Central memory CD8-positive, alpha-beta T cell (primary cell): ENCODE data around the gene EIF4E3.

Experiments
- ATAC-seq: fragments of 150-1000 bp; cut with Tn5 transposase; replicated peaks from 2 replicates; pipeline ENCODE4 v1.10.0; 2022; ENCODE audit warnings: mild to moderate bottlenecking, moderate FRiP score, moderate number of reproducible peaks; ENCODE audit not compliant: poor library complexity, severe bottlenecking; ENCODE audit errors: extremely low read depth
- DNase-seq, 2 donors: peaks; one replicate each; pipeline ENCODE4 v3.0.0; 2021; ENCODE audit warnings: low spot score in 2 of 2
- H3K27ac Mint-ChIP-seq: one replicate; pipeline ENCODE4 v1.8.0; 2022; ENCODE audit warnings: low read depth, mild to moderate bottlenecking, moderate library complexity, mixed read lengths
- H3K27me3 Mint-ChIP-seq: one replicate; pipeline ENCODE4 v1.8.0; 2022; ENCODE audit warnings: mixed read lengths
- H3K36me3 Mint-ChIP-seq: one replicate; pipeline ENCODE4 v1.8.0; 2022; ENCODE audit warnings: mild to moderate bottlenecking, moderate library complexity, mixed read lengths; ENCODE audit not compliant: insufficient read depth
- H3K4me1 Mint-ChIP-seq: one replicate; pipeline ENCODE4 v1.8.0; 2022; ENCODE audit warnings: mixed read lengths
- H3K4me3 Mint-ChIP-seq: one replicate; pipeline ENCODE4 v1.8.0; 2022; ENCODE audit warnings: mild to moderate bottlenecking, moderate library complexity, mixed read lengths
- H3K9me3 Mint-ChIP-seq: one replicate; pipeline ENCODE4 v1.8.0; 2022; ENCODE audit warnings: mixed read lengths

EIF4E3 gene

GRCh38 chr3:71718072-71718471 lies 7.1 kb downstream of the EIF4E3 start:
- DNase-seq = no peak
- H3K4me3 Mint-ChIP-seq = no peak overlapping the region
- H3K27me3 Mint-ChIP-seq = no peaks in the 10 kb centered on the region
- peaks cover 79% of the 10 kb centered on the region for H3K4me1 Mint-ChIP-seq
- H3K9me3 Mint-ChIP-seq = no peaks in the 10 kb centered on the region
- H3K36me3 Mint-ChIP-seq = peaks cover 5% of the 10 kb centered on the region
- H3K27ac Mint-ChIP-seq = peak overlapping the region; percentile 45
- peak; percentile 76 for ATAC-seq

DNA sequence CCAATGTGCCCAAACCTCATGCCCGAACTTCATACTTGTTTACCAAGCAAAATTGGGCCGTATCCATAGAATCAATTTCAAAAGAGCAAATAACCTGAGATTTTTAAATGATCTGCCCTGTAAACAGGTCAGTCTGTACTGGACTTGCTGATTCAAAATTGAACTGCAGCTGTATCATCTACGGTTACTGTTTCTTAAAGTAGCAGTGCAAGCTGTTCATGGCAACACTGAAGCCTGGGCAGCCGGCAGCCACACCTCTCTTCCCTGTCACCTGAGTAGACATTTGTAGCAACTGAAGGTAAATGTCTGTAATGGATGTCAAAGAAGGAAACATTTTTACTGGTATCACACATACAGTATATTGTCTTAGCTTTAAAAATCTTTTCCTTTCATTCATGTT lies 10.6 kb downstream of the EIF4E3 start:
- ATAC-seq = no peak
- DNase-seq = no peak
- H3K27ac Mint-ChIP-seq = no peak overlapping the region
- H3K27me3 Mint-ChIP-seq = no peaks in the 10 kb centered on the region
- no peaks in the 10 kb centered on the region for H3K9me3 Mint-ChIP-seq
- no peak overlapping the region for H3K4me3 Mint-ChIP-seq
- H3K4me1 Mint-ChIP-seq = peaks cover 71% of the 10 kb centered on the region
- H3K36me3 Mint-ChIP-seq = peaks cover 8% of the 10 kb centered on the region

- DNase-seq = no peak
- Mint-ChIP-seq H3K4me1 (peaks cover 56% of the 10 kb centered on the region), H3K36me3 (peaks cover 7% of the 10 kb centered on the region), H3K27ac (peak overlapping the region; percentile 88), H3K4me3 (peak overlapping the region; percentile 19), H3K9me3 (no peaks in the 10 kb centered on the region), H3K27me3 (no peaks in the 10 kb centered on the region)
- no peak for ATAC-seq
These were observed 12.2 kb downstream of the EIF4E3 start for GRCh38 chr3:71713041-71713440.

DNA sequence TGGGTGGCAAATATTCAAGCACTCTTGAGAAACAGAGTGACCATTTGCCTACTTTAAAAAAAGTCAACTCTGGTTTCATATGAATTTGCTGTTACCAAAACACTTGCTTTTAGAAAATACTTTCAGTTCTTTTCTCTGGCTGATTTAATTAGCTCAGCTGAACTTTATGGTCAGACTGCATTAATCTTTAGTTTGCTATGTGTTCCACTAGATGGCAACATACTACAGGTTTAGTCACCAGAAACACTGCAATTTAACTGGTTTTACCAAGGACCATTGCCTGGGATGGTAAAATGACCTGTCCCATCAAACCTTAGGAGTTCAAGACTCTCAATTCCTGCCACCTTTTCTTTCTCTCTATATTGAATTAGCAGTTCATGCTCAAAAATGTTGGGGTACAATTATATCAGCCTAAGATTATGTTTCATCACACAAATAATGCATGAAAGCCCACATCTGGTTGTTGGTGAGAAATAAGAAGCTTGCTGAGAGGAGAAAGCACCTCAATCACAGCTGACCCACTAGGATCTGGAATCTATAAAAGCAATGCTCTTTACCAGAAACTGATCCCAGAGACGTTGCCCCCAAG lies 14.2 kb downstream of the EIF4E3 start:
- H3K27me3 Mint-ChIP-seq = no peaks in the 10 kb centered on the region
- ATAC-seq = peak; percentile 28
- no peak overlapping the region for H3K4me3 Mint-ChIP-seq
- no peak for DNase-seq
- no peaks in the 10 kb centered on the region for H3K9me3 Mint-ChIP-seq
- peak overlapping the region; percentile 19 for H3K27ac Mint-ChIP-seq
- peaks cover 48% of the 10 kb centered on the region for H3K4me1 Mint-ChIP-seq
- peaks cover 10% of the 10 kb centered on the region for H3K36me3 Mint-ChIP-seq

DNA sequence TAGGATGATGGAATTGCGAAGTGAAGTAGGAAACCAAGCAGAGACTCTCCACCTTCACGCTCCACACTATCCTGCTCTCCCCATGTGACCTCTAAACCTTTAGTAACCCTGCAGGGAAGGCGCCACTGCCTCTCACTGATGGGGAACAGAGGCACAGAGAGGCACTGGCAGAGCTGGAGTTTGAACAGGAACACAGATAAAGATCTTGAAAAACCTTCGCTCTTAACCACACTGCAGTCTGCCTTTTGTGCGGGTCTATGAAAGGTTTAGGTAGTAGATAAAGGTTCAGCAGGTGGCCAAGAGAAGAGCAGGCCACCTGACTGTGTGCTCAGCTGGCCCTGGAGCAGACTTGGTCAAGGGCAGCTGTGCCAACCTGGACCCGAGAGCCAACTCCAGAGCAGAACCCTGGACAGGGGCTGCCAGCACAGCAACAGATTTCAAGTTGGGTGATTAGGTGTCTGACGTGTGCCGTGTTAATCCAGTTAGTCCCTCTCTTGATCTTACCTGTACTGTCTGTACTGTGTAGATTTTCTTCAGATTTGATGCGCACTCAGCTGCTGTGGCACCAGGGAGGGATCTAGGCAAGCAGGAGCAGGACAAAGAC lies 15.2 kb downstream of the EIF4E3 start:
- no peak overlapping the region for H3K4me3 Mint-ChIP-seq
- H3K36me3 Mint-ChIP-seq = peaks cover 14% of the 10 kb centered on the region
- no peak overlapping the region for H3K27ac Mint-ChIP-seq
- H3K4me1 Mint-ChIP-seq = peaks cover 52% of the 10 kb centered on the region
- no peaks in the 10 kb centered on the region for H3K9me3 Mint-ChIP-seq
- ATAC-seq (no peak), DNase-seq (no peak)
- H3K27me3 Mint-ChIP-seq = no peaks in the 10 kb centered on the region

GRCh38 chr3:71708476-71709105 lies 16.6 kb downstream of the EIF4E3 start:
- H3K9me3 Mint-ChIP-seq = no peaks in the 10 kb centered on the region
- no peaks in the 10 kb centered on the region for H3K27me3 Mint-ChIP-seq
- H3K4me1 Mint-ChIP-seq = peaks cover 53% of the 10 kb centered on the region
- H3K27ac Mint-ChIP-seq = no peak overlapping the region
- ATAC-seq = no peak
- peaks cover 20% of the 10 kb centered on the region for H3K36me3 Mint-ChIP-seq
- DNase-seq = no peak
- H3K4me3 Mint-ChIP-seq = no peak overlapping the region

DNA sequence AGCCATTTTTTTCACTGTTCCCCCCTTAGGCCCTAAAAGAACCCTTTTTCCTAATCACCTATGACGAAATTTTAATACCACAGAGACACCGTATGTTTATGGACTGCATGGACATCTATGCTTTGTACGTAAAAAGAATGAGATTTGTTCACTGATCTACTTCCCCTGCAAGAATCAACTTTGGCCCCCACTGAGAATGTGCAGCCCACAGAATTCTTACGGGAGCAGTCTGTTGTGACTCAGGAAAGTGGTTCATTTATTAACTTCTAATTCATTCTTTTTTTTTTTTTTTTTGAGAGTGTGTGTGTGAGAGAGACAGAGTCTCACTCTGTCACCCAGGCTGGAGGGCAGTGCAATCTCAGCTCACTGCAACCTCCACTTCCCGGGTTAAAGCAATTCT lies 17.6 kb downstream of the EIF4E3 start:
- DNase-seq (no peak), ATAC-seq (no peak)
- Mint-ChIP-seq H3K4me1 (peaks cover 46% of the 10 kb centered on the region), H3K9me3 (no peaks in the 10 kb centered on the region), H3K4me3 (no peak overlapping the region), H3K27ac (no peak overlapping the region), H3K27me3 (no peaks in the 10 kb centered on the region), H3K36me3 (peaks cover 20% of the 10 kb centered on the region)

GRCh38 chr3:71705681-71706080 lies 19.5 kb downstream of the EIF4E3 start:
- Mint-ChIP-seq H3K36me3 (peaks cover 25% of the 10 kb centered on the region), H3K27ac (no peak overlapping the region), H3K27me3 (no peaks in the 10 kb centered on the region), H3K4me1 (peaks cover 55% of the 10 kb centered on the region), H3K4me3 (no peak overlapping the region), H3K9me3 (no peaks in the 10 kb centered on the region)
- ATAC-seq (no peak), DNase-seq (no peak)

DNA sequence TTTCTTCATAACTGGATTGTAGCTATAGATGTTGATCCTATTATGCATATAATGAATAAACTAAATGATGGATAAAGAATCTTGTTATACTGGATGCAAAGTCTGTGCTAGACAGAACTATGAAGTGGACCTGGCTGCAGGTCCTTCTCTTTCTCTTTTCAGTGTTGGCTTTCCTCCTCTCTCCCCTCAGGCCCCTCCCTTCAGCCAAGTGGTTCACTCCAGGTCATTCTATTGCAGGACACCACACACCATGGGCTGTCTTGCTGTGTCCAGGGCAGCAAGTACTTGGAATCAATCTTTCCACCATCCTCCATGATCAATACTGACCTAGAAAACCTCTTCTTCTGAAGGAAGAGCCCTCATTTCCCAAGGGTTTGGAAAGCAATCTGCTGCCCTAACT lies 20.3 kb downstream of the EIF4E3 start:
- peak overlapping the region; percentile 80 for H3K27ac Mint-ChIP-seq
- ATAC-seq (no peak), DNase-seq (no peak)
- peaks cover 23% of the 10 kb centered on the region for H3K36me3 Mint-ChIP-seq
- no peaks in the 10 kb centered on the region for H3K9me3 Mint-ChIP-seq
- peaks cover 53% of the 10 kb centered on the region for H3K4me1 Mint-ChIP-seq
- no peak overlapping the region for H3K4me3 Mint-ChIP-seq
- H3K27me3 Mint-ChIP-seq = no peaks in the 10 kb centered on the region

GRCh38 chr3:71703797-71704196 lies 21.4 kb downstream of the EIF4E3 start:
- peak overlapping the region; percentile 80 for H3K27ac Mint-ChIP-seq
- ATAC-seq (no peak), DNase-seq (no peak)
- no peaks in the 10 kb centered on the region for H3K27me3 Mint-ChIP-seq
- H3K4me1 Mint-ChIP-seq = peaks cover 49% of the 10 kb centered on the region
- no peaks in the 10 kb centered on the region for H3K9me3 Mint-ChIP-seq
- peaks cover 24% of the 10 kb centered on the region for H3K36me3 Mint-ChIP-seq
- no peak overlapping the region for H3K4me3 Mint-ChIP-seq

- Mint-ChIP-seq H3K4me1 (peaks cover 49% of the 10 kb centered on the region), H3K9me3 (no peaks in the 10 kb centered on the region), H3K4me3 (no peak overlapping the region), H3K27me3 (no peaks in the 10 kb centered on the region), H3K36me3 (peaks cover 30% of the 10 kb centered on the region), H3K27ac (peak overlapping the region; percentile 30)
- DNase-seq (no peak), ATAC-seq (peak; percentile 75)
These were observed 22.8 kb downstream of the EIF4E3 start for GRCh38 chr3:71702131-71703024.

DNA sequence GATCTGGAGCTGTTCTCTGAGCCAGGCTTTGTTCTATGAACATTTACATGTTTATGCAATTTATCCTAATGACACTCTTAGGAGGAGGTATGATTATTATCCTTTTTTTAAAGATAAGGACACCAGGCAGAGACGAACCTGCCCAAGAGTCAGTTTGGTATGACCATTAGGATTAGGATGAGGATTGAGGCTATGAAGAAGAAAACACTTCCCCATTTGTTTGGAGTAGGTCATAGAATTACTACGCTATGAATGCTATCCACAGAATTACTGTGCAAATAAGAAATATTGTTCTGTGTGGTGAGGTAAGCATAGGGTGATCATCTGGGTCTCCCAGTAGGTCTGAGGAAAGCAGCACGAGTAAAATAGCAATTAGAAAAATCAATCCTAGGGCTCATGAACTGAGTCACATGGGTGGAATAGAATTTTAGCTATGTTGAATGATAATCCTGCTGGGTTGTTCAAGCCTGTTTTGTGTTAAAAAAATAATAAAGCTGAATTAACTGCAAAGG lies 23.9 kb downstream of the EIF4E3 start:
- Mint-ChIP-seq H3K27ac (peak overlapping the region; percentile 46), H3K4me1 (peaks cover 49% of the 10 kb centered on the region), H3K9me3 (no peaks in the 10 kb centered on the region), H3K4me3 (no peak overlapping the region), H3K27me3 (no peaks in the 10 kb centered on the region), H3K36me3 (peaks cover 28% of the 10 kb centered on the region)
- ATAC-seq (no peak), DNase-seq (no peak)
